ENCODE data around the gene PPFIBP2. TPM values are rescaled to one million over a fixed set of nuclear protein-coding genes. Genes with fewer than 3 reads are reported as not detected.

Gene PPFIBP2
- total RNA-seq, 4 donors from 2014 or later, result 64.3 to 91.9 (median 71.6) TPM

DNA sequence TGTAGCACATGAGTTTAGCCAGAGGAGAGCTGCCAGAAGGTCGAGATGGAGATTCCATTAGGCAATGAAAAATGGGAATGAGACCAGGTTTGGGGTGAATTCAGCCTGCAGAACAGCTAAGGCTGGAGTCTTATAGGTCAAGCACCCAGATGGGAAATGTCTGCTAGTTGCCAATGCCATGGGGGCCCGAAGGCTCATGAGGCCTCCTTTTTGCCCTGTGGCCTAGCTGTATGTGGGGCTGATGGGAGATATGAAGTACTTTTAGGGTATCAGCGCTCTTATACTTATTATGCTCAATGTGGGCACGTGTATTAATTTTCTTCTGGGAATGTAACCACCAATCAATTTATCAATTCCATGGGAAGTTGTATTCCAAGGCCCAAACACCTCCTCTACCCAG lies 8.7 kb downstream of the PPFIBP2 start:
- H3K9me3 ChIP-seq, result no peaks in the 10 kb centered on the region
- TF ChIP-seq POLR2A (IDR thresholded peaks at IDR 0.05), result no peak
- TF ChIP-seq, protein P1, sequence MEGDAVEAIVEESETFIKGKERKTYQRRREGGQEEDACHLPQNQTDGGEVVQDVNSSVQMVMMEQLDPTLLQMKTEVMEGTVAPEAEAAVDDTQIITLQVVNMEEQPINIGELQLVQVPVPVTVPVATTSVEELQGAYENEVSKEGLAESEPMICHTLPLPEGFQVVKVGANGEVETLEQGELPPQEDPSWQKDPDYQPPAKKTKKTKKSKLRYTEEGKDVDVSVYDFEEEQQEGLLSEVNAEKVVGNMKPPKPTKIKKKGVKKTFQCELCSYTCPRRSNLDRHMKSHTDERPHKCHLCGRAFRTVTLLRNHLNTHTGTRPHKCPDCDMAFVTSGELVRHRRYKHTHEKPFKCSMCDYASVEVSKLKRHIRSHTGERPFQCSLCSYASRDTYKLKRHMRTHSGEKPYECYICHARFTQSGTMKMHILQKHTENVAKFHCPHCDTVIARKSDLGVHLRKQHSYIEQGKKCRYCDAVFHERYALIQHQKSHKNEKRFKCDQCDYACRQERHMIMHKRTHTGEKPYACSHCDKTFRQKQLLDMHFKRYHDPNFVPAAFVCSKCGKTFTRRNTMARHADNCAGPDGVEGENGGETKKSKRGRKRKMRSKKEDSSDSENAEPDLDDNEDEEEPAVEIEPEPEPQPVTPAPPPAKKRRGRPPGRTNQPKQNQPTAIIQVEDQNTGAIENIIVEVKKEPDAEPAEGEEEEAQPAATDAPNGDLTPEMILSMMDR (IDR thresholded peaks at IDR 0.05), result no peak

DNA sequence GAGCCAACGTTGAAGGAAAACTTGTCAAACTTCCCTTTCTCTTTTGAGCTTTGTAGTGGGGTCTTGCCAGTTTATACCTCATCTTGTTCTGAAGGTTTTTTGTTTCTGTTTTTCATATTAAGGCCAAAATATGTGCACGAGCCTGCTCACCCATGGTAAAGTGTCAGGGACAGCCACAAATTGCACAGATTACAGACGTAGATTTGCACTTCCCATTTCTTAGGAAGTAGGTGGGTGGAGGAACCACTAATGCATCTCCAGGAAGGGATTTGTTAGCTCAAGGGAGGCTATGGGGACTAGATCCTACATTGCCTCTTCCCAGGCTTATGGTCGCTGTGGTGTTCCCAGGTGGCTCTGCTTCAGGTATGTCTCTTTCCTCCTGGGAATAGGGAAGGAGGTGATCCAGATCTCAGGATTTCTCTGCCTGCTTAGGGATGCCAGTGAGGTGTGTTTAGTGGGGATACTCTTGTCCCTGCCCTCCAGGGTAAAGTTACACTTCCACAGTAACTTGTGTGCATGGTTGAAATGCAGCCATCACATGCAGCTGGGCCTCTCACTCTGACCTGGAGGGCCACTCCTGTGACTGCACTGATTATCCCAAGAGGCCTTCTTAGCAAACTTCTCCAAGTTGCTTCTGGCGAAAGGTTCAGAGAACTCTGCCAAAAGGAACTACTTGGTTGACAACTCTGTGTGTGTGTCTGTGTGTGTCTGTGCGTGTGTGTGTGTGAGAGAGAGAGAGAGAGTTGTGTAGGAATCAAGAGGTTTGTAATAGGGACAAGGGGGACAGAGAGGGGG lies 9.8 kb downstream of the PPFIBP2 start:
- no peak overlapping the region for H3K4me3 ChIP-seq (replicated peaks in 1 of 3)
- 36 to 42% methylated on average over 6 of the region's 6 CpGs for WGBS, 2 donors
- intact Hi-C loops (cut with DNase I), result no loop called here
- H3K9me3 ChIP-seq, result no peaks in the 10 kb centered on the region
- H3K36me3 ChIP-seq, result no peaks in the 10 kb centered on the region
- TF ChIP-seq, protein P1 (IDR thresholded peaks at IDR 0.05), result no peak
- TF ChIP-seq POLR2A (IDR thresholded peaks at IDR 0.05), result peak in 1 of 2 donors; percentile 44
- H3K27me3 ChIP-seq, result no peaks in the 10 kb centered on the region
- DNase-seq, result peak; percentile 84 to 86
- peaks cover 65 to 77% of the 10 kb centered on the region in 2 donors for H3K4me1 ChIP-seq
- H3K27ac ChIP-seq, result peak overlapping the region; percentile 86 to 97 (median 94)

More for the DNA sequence above, 8.7 kb downstream of the PPFIBP2 start:
- intact Hi-C loops (cut with DNase I), result no loop called here
- peaks cover 57 to 68% of the 10 kb centered on the region in 2 donors for H3K4me1 ChIP-seq
- no peaks in the 10 kb centered on the region for H3K27me3 ChIP-seq
- 93 to 96% methylated on average over 4 of the region's 4 CpGs for WGBS, 2 donors
- no peak overlapping the region for H3K4me3 ChIP-seq (replicated peaks in 1 of 3)
- H3K27ac ChIP-seq, result peak overlapping the region; percentile 86 to 97 (median 94)
- DNase-seq, result no peak
- no peaks in the 10 kb centered on the region for H3K36me3 ChIP-seq

DNA sequence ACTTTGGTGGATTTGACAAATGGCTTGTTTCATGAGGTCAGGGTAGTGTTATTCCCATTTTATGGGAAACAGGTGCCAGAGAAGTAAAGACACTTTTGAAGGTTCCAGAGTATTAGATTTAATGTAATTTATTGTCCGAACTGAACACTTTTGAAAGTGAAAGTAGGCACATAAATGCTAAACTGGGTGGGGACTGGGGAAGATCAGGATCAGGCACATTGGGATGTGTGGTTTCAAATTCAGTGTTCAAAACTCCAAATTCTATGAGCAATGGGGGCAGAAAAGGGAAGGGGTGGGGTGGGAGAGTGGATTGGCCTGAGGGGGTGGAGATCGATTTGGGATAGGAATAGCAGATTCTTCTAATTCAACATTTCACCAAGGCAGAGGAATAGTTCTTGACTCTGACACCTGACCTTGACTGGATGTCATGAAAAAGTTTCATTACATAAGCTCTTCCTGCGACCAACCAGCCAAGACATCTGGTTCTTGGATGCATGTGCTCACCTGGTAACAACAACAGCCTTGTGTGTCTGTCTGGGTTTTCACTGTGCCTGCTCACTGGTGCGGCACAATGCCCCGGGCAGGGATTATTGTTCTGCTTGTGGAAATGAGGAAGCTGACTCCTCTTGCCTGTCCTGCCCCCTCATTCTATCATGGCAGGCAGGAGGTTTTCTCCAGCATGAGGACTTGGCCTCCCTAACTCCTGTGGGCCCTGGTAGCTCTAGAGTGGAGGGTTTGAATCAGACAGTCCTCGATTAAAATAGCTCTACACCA lies 10.8 kb downstream of the PPFIBP2 start:
- no peaks in the 10 kb centered on the region for H3K9me3 ChIP-seq
- peaks cover 75 to 87% of the 10 kb centered on the region in 2 donors for H3K4me1 ChIP-seq
- DNase-seq, result peak; percentile 85 to 91
- WGBS, 2 donors, result 42 to 50% methylated on average over 6 of the region's 6 CpGs
- no peaks in the 10 kb centered on the region for H3K36me3 ChIP-seq
- no peak overlapping the region for H3K4me3 ChIP-seq (replicated peaks in 1 of 3)
- H3K27me3 ChIP-seq, result no peaks in the 10 kb centered on the region
- peak overlapping the region; percentile 86 to 97 (median 94) for H3K27ac ChIP-seq
- intact Hi-C loops (cut with DNase I), result no loop called here
- no peak for TF ChIP-seq POLR2A (IDR thresholded peaks at IDR 0.05)
- TF ChIP-seq, protein P1 (IDR thresholded peaks at IDR 0.05), result no peak

GRCh38 chr11:7525424-7525823 lies 11.6 kb downstream of the PPFIBP2 start:
- Histone ChIP-seq H3K36me3 (no peaks in the 10 kb centered on the region), H3K4me1 (peaks cover 82 to 92% of the 10 kb centered on the region in 2 donors), H3K27ac (peak overlapping the region; percentile 86 to 97 (median 94)), H3K4me3 (replicated peaks in 1 of 3) (no peak overlapping the region), H3K27me3 (no peaks in the 10 kb centered on the region), H3K9me3 (no peaks in the 10 kb centered on the region)
- peak; percentile 86 to 89 for DNase-seq
- intact Hi-C loops (cut with DNase I), result no loop called here
- no peak for TF ChIP-seq POLR2A (IDR thresholded peaks at IDR 0.05)
- TF ChIP-seq, protein P1 (IDR thresholded peaks at IDR 0.05), result no peak
- WGBS, 2 donors, result 30 to 59% methylated on average over 4 of the region's 4 CpGs

All from thyroid gland (tissue), 4 donors.